Liver (tissue), 9 donors: ENCODE data around the gene FLAD1. TPM values are rescaled to one million over a fixed set of nuclear protein-coding genes. Genes with fewer than 3 reads are reported as not detected.
A peak's percentile ranks its signal among the peaks of the same experiment; 100 is the strongest.

Source experiments
- DNase-seq: peaks from one replicate; pipeline ENCODE4 v3.0.0-alpha.2; 2017; ENCODE audit warnings: low spot score
- H3K27ac ChIP-seq, 2 donors: one replicate each; pipeline ENCODE4 v1.7.0; 2013; ENCODE audit warnings: inconsistent platforms in 2 of 2, low read length in 2 of 2, control low read depth in 1 of 2, low read depth in 1 of 2, mild to moderate bottlenecking in 1 of 2
- H3K27me3 ChIP-seq, 4 donors: one replicate each; pipeline versions ENCODE4 v1.6.1 to v1.7.0; 2013; ENCODE audit warnings: low read length in 3 of 4, inconsistent platforms in 1 of 4, mild to moderate bottlenecking in 1 of 4, moderate library complexity in 1 of 4; ENCODE audit not compliant: control insufficient read depth in 4 of 4, insufficient read depth in 4 of 4
- H3K36me3 ChIP-seq, 4 donors: one replicate each; pipeline versions ENCODE4 v1.6.1 to v1.7.0; 2013; ENCODE audit warnings: low read length in 3 of 4, mild to moderate bottlenecking in 3 of 4, low read depth in 1 of 4, moderate library complexity in 1 of 4; ENCODE audit not compliant: control insufficient read depth in 4 of 4, insufficient read depth in 3 of 4
- H3K4me1 ChIP-seq, 4 donors: one replicate each; pipeline versions ENCODE4 v1.6.1 to v1.7.0; 2013; ENCODE audit warnings: low read length in 3 of 4, mild to moderate bottlenecking in 3 of 4, moderate library complexity in 1 of 4; ENCODE audit not compliant: control insufficient read depth in 4 of 4, insufficient read depth in 4 of 4
- H3K4me3 ChIP-seq, 3 donors: one replicate each; pipeline versions ENCODE4 v1.6.1 to v1.7.0; 2013; ENCODE audit warnings: low read length in 3 of 3, control low read depth in 1 of 3, low read depth in 1 of 3, mild to moderate bottlenecking in 1 of 3
- H3K9ac ChIP-seq, 2 donors: one replicate each; pipeline ENCODE4 v1.7.0; 2013; ENCODE audit warnings: low read length in 2 of 2, mild to moderate bottlenecking in 2 of 2, moderate library complexity in 2 of 2, control low read depth in 1 of 2, low read depth in 1 of 2
- H3K9me3 ChIP-seq, 4 donors: one replicate each; pipeline versions ENCODE4 v1.6.1 to v1.7.0; 2013; ENCODE audit warnings: low read length in 3 of 4; ENCODE audit not compliant: control insufficient read depth in 4 of 4
- CTCF ChIP-seq: fragments of 150-350 bp; IDR thresholded peaks from 2 replicates; pipeline ENCODE4 v1.5.1; 2017; ENCODE audit warnings: improper control_type of control experiment, low read depth, low read length; ENCODE audit not compliant: missing input control
- GABPA ChIP-seq, 2 donors: IDR thresholded peaks in 1 of 2; conservative IDR thresholded peaks in 1 of 2; 2 replicates each; pipeline ENCODE4 v1.6.1; 2016; ENCODE audit warnings: antibody characterized with exemption in 2 of 2, mild to moderate bottlenecking in 1 of 2, moderate library complexity in 1 of 2
- HNF4G ChIP-seq: IDR thresholded peaks from 2 replicates; pipeline ENCODE4 v1.6.1; 2016; ENCODE audit warnings: antibody characterized with exemption
- NR2F2 ChIP-seq: IDR thresholded peaks from 2 replicates; pipeline ENCODE4 v1.6.1; 2016; ENCODE audit warnings: antibody characterized with exemption
- RAD21 ChIP-seq, 2 donors: IDR thresholded peaks; 2 replicates each; pipeline ENCODE4 v1.6.1; 2016; ENCODE audit warnings: antibody characterized with exemption in 2 of 2, mild to moderate bottlenecking in 2 of 2
- REST ChIP-seq: IDR thresholded peaks from 2 replicates; pipeline ENCODE4 v1.6.1; 2016; ENCODE audit warnings: antibody characterized with exemption, mild to moderate bottlenecking
- YY1 ChIP-seq: IDR thresholded peaks from 2 replicates; pipeline ENCODE4 v1.6.1; 2016; ENCODE audit warnings: antibody characterized with exemption, mild to moderate bottlenecking
- WGBS: extraction: QIAGEN DNeasy Blood & Tissue Kit; methylation state at CpG from one replicate; pipeline ENCODE4 v1.1.7; 2013; 5-methylcytosine and 5-hydroxymethylcytosine counted together
- polyA plus RNA-seq, 2 donors: library from polyadenylated mRNA; stranded (reverse) in 1 of 2; unstranded in 1 of 2; fragments of 200-250 nt in 1 of 2; fragments of >200 nt in 1 of 2; fragmentation: Nextera tagmentation in 1 of 2; extraction: Ambion mirVana in 1 of 2; gene quantifications; one replicate each; pipeline versions ENCODE4 v1.2.1 to v1.2.3, GENCODE V29; 2013 to 2015
- total RNA-seq, 2 donors: library from RNA; depleted of rRNA; stranded (reverse); fragments of >200 nt; gene quantifications; one replicate each; pipeline ENCODE4 v1.2.3, GENCODE V29; 2014
- donor health status: healthy.
- donor health status: healthy.
- donor health status: healthy.
- donor health status: healthy.
- donor health status: healthy.

FLAD1 gene
- total and polyA plus RNA-seq, 4 donors: 10.4 to 31.6 (median 22.5) TPM

- Histone ChIP-seq H3K27me3 (no peaks in the 10 kb centered on the region), H3K27ac (peak overlapping the region; percentile 83 to 97), H3K9ac (peak overlapping the region; percentile 88), H3K9me3 (no peaks in the 10 kb centered on the region), H3K4me3 (peak overlapping the region; percentile 62 to 86 (median 82)), H3K4me1 (peaks cover 3 to 53% (median 33%) of the 10 kb centered on the region in 4 donors), H3K36me3 (peaks cover 6 to 30% (median 13%) of the 10 kb centered on the region in 4 donors)
- DNase-seq: no peak
- WGBS: 43% methylated on average over 10 of the region's 10 CpGs
- TF ChIP-seq NR2F2: no peak
- TF ChIP-seq REST: no peak
These were observed 22.6 kb upstream of the FLAD1 start for GRCh38 chr1:154960446-154961136.

- Histone ChIP-seq H3K4me3 (peak within 1 kb of the TSS; percentile 78 to 86 (median 82)), H3K36me3 (peaks cover 6 to 39% (median 21%) of the 10 kb centered on the region in 4 donors), H3K27ac (peak within 1 kb of the TSS; percentile 83 to 97), H3K4me1 (peaks cover 1 to 49% (median 28%) of the 10 kb centered on the region in 4 donors), H3K27me3 (no peaks in the 10 kb centered on the region), H3K9ac (peak within 1 kb of the TSS; percentile 88), H3K9me3 (no peaks in the 10 kb centered on the region)
- under 1% methylated on average over 93 of the region's 93 CpGs for WGBS
- DNase-seq: peak; percentile 84
- TF ChIP-seq YY1 (peak; percentile 60), RAD21 (IDR thresholded peaks at IDR 0.05) (peak; percentile 39 to 60), GABPA (IDR thresholded peaks at IDR 0.05 in 1 of 2, conservative IDR thresholded peaks at IDR 0.05 in 1 of 2) (peak; percentile 75 to 91), HNF4G (no peak), CTCF (peak; percentile 5)
These were observed 21.7 kb upstream of the FLAD1 start, which contains the start of gene PYGO2 for GRCh38 chr1:154961207-154962155. Gene PYGO2 (minus strand): TSS chr1:154961782. CDS start chr1:154961576, 206 bp downstream.
